Stimulated activated CD8-positive, alpha-beta memory T cell treated with anti-CD3 and anti-CD28 coated beads, Interleukin-7, amount 100 ng/mL, for 1 hour (primary cell): Measurements from ENCODE around the gene C11orf21.

Source experiments
- DNase-seq, 2 donors: peaks; one replicate each; pipeline ENCODE4 v3.0.0-alpha.2; 2020; ENCODE audit warnings: low read depth in 2 of 2

The C11orf21 gene

DNA sequence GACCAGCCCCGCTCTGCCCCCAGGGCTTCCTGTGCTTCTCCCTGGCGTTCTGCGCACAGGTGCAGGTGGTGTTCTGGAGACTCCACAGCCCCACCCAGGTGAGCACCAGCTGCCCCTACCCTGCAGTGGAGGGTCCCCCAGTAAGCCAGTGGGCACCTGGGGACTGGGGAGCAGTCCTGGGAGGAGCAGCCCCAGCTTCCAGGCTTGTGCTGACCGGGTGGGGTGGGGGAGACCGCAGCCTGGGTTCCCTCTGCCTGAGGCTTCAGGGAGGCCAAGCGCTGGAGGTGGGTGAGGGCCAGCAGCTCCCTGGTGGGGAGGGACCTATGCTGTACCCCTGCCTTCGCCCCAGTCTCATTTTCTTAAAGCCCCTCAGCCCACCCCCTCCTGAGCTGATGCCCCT lies 7.0 kb upstream of the C11orf21 start:
- no peak for DNase-seq

DNA sequence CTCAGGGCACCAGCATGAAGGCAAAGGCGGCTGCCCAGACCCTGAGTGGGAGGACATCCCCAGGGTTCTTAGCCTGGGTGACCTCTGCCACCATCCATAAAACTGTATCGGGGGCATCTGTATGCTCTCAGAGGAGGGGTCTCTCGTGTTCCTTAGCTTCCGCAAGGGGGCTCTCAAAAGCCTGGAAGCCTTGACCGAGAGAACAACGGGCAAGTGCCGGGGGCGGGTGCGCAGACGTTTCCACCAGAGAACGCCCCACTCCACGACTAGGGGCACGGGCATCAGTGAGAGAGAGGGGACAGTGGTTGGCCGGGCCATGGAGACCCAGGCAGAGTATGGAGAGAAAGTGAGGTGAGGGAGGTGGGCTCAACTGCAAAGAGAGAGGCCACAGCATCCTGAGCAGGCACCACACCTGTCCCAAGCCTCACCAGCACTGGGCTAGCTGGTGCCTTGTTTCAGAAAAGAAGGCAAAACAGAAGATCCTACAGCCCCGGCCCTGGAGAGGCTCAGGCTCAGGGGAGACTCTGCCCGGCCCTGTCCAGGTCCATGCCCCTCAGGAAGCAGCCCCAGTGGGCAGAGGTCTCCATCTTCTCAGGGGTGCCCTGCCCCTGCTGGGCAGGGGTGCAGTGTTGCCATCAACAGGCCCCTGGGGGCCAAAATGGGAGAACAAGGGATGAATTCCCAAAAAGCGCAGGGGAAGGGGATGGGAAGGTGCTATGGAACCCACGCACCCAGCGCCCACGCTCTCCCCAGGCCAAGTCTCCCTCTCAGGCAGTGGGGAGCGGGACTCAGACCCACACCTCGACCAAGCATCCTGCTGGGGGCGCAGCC lies 6.0 kb upstream of the C11orf21 start:
- DNase-seq, result no peak

DNA sequence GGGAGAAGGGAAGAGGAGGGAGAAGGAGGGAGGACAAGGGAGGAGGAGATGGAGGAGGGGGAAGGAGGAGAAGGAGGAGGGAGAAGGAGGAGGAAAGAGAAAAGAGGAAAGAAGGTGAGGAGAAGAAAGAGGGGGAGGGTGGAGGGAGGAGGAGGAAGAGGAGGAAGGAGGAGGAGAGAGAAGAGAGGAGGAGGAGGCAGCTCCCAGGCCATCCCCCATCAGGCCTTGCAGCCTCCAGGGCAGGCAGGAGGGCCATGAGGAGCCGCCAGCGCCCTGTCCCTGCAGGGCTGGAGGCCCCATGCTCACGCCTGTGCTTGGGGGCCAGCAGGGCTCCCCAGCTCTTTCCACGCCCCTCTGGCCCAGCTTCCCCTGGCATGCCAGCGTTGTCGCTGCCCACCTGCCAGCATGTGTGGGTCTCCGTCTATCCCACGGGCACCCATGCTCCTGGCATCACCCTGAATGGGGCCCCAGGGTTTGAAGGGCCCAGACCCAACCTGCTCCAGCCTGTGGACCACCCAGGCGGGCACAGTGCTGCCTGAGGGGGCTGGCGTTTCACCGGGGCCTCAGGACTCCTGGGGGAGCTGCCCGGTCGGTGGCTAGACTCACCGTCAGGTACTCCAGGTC lies 5.3 kb upstream of the C11orf21 start:
- DNase-seq, result no peak

DNA sequence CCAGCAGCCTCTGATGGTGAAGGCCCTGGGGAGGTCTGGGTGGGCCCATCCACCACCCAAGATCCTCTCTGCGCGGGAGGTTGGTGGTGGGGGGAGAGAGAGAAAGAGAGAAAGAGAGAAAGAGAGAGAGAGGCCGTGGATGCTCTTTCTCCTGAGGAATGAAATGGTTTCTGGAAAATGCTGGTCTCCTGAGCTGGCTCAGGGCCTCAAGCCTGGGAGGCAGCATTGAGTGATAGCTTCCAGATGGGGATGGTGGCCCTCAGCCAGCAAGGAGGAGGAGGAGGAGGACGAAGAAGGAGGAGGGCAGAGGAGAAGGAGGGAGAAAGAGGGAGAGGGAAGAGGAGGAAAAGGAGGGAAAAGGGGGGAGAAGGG lies 4.7 kb upstream of the C11orf21 start:
- no peak for DNase-seq

DNA sequence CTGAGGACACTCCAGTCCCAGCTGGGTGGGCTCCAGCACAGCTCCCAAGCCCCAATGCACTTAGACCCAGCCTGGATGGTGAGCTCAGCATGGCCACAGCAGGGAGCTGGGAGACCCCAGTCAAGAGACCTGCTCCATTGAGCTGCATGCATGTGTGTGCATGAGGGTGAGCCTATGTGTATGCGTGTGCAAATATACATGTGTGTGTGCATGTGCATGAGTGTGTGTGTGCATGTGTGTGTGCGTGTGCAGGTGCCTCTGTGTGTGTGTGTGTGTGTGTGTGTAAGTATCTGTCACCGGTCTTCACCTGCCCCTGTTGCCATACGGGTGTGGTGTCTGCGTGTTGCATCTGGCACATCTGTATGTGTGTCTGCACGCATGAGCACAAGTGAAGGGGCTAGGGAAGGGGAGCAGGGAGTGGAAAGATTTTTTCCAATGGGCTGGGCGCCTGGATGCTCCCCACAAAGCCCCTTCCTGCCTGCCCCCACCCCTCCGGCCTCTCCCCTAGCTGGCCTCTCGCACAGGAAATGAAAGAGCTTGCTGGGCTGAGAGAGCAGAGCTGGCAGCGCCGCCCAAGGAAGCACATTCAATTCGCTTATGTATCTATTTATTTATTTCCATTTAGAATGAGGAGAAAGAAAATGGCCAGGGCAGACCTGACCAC lies 4.2 kb upstream of the C11orf21 start:
- no peak for DNase-seq

DNA sequence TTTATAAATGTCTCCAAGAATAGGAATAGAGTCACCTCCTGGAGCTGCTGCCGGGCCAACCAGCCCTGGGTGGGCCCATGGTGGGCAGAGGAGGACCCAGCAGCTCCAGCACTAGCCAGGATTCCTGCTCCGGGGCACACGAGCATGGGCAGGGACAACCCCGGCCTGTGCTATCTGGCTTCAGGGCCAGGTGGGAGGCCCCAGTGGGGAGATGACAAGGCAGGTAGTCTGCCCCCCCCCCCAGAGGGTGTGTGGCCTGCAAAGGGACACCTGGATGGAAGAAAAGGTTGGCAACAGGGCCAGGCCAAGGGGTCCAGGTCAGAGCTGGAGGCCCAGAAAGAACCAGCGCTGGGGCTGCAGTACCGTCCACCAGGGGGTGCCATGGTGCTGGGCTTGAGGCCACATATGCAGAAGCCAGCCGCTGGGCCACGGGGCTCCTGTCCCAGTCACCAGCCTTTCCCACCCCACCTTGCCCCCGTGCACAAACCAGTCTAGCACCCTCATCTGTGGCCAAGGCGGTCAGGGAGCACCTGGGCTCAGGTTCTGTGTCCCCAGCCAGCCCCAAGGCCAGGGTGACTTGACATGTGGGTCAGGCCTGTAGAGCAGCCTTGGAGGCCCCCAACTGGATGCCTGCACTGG lies 3.5 kb upstream of the C11orf21 start:
- peak; percentile 66 to 83 for DNase-seq

DNA sequence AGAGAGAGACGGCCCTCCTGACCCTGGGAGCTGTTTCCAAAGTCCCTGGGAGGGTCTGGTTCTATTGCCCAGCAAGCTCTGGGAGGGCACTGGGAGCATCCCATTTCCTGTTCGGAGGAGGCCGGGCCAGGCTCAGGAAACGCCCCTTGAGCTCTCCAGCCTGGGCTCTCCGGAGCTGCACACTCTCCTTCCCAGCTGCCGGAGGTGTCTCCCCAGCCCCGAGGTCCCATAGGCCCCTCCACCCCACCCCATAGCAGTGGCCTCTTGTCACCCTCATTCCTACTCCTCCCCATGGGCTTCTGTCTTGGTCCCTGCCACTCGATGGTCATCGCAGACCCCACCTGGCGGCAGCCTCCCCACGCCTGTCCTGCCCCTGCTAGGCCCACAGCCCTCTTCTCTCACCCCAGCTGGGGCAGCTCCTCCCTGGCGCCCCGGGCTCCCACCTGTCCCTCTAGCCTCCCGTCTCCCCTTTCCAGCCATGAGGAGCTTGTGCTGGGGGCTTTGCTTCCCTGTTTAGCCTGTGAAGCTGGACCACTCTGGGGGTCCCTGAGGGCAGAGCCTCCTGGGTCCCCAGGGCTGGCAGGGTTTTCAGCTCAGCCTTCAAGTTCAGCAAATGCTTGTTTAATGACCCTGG lies 2.9 kb upstream of the C11orf21 start:
- no peak for DNase-seq

DNA sequence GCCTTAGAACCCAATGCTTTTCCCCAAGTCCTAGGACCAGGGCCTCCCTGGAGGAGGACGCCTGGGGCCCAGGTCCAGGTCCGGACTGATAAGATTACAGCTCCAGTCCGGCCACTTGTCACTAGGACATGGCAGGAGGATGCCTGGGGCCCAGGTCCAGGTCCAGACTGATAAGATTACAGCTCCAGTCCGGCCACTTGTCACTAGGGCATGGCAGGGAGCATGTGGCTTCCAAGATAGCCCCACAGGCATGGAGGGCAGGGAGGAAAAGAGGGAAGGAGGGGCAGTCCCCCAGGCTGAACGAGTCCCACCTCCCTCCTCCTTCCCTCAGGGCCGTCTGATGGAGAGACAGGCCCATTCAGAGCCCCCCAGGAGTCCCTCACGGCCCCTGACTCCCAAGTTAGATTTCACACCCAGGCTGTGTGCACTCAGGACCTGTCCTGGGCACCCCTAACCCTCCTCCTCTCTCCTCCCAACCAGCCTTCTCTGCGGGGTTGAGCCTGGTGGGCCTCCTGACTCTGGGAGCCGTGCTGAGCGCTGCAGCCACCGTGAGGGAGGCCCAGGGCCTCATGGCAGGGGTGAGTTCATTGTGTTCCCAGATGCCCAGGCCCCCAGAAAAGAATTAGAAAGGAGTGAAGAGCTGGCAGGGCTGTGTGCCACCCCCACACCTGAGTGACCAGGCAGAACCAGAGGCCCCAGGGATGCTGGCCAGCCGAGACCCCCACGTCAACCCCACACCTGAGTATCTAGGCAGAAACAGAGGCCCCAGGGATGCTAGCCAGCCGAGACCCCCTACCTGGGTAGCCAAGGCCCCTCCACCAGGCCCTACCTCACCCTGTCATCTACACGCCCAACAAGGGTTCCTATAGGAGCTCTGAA lies 2.1 kb upstream of the C11orf21 start:
- DNase-seq, result no peak

DNA sequence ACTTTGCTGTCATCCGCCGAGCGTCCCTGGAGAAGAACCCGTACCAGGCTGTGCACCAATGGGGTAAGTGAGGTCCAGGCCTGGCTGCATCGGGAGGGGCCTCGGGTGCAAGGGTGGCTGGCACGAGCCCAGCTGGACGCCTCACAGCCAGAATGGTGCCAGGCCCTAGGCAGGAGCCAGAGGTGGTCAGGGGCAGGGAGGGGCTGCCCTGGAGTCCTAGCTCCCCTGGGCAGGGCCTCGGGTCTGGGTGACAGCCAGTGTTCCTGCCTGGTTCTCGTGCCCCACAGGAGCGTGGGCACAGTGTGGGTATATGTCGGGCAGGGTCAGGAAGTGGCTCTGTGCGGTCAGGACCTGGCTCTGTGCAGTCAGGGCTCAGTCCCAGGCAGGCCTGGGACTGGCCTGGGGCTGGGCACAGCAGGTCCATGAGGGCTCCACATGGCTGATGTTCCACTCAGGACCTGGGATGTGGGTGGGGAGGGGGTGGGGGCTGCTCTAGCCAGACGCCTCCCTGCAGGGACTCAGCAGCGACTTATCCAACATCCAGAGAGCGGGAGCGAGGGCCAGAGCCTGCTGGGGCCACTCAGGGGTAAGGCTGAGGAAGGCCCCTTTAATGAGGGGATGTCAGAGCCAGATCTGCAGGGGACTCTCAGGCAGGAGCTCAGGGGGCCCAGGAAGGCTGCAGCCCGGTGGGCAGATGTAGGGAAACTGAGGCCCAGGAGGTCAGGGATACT lies 1.3 kb upstream of the C11orf21 start:
- DNase-seq, result no peak

DNA sequence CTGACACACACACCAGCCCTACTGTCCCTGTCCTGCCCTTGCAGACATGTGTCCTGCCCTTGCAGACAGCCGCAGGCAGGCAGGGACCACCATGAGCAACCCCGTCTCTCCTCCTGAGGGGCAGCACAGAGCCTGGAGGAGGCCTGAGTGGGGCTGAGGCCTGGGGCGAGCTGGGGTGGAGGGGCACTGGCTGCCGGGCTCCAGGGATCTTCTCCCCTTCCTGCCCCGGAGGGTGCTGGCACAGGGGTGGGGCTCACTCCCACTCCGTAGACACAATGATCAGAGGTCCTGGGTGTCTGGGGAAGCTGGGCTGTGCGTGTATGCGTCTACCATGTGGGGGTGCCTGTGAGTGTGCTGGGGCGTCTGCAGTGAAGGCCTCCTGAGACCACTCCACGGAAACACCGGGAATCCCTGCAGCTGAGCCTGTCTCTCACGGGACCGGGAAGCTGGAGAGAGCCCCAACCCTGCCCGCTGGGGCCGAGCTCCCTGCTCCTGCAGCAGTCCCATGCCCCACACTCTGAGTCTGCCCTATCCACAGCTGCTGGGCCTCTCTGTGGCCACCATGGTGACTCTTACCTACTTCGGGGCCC lies 683 bp upstream of the C11orf21 start:
- no peak for DNase-seq

DNA sequence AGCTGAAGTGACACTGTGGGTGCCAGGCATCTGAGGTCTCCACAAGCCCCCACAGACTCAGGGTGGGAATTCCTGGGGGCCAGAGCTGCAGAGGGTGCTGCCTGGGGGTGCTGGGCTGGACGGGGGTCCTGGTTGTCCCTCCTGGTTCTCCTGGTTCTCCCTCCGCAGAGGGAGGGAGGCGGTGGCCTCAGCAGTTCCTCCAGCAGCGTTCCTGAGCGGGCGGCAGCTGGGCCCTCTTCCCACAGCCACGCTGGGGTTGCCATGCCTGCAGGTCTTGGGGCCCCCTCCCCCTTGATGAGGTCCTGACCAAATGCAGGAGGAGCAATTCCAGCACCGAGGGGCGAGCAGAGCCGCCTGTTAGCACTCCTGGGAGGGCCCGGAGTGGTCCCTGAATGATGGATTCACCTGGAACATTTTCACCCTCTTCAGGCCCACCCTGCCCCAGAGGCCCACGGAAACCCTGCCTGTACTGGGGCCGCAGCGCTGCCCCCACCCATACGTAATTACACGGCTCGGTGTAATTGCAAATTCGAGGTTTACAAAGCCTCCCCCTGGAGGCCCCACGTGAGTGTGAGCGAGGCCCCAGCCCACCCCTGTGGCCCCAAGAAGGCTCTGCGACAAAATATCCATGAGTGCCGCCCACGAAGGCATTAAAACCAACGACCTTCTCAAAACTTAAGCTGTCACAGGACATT lies 635 bp downstream of the C11orf21 start:
- DNase-seq, result no peak

DNA sequence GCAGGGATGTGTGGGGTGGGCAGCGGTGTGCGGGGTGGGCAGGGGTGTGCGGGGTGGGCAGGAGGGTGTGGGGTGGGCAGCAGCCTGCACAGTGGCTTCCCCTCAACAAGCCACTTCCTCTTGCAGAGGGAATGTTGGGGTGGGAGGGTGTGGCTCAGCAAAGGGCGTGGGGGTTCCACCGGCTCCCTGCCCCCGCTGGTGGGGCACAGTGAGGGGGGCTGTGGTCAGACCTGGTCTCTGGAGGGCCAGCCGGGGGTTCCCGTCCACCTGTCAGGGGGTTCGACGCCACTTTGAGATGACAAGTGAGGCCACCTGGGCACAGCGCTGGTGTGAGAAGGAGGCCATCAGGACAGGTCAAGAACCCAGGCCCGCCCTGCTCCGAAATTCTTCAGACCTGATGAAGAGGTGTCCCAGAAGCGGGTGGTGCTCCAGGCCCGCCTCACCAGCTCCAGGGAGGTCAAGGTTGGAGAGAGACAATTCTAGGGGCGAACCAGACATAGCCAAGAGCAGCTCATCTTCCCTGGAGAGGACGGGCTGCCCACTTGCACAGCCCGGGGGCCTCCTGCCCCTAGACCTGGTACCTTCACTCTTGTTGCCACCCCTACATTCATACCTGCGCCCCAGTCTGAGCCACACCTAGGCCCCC lies 1.3 kb downstream of the C11orf21 start:
- DNase-seq, result no peak

DNA sequence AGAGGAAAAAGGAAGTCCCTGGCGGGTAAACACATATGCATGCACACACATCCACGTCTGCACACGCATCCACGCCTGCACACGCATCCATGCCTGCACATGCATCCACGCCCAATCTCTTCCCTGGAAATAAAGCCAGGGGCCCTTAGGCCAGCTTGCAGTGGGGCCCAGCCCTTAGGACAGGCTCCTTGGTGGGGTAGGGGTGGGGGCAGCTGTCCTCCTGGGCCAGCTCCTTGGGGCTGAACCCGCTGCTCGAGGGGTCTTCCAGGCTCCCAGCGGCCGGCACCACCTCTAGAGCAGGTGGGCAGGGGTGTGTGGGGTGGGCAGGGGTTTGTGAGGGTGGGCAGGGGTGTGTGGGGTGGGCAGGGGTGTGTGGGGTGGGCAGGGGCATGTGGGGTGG lies 1.9 kb downstream of the C11orf21 start:
- DNase-seq, result no peak

DNA sequence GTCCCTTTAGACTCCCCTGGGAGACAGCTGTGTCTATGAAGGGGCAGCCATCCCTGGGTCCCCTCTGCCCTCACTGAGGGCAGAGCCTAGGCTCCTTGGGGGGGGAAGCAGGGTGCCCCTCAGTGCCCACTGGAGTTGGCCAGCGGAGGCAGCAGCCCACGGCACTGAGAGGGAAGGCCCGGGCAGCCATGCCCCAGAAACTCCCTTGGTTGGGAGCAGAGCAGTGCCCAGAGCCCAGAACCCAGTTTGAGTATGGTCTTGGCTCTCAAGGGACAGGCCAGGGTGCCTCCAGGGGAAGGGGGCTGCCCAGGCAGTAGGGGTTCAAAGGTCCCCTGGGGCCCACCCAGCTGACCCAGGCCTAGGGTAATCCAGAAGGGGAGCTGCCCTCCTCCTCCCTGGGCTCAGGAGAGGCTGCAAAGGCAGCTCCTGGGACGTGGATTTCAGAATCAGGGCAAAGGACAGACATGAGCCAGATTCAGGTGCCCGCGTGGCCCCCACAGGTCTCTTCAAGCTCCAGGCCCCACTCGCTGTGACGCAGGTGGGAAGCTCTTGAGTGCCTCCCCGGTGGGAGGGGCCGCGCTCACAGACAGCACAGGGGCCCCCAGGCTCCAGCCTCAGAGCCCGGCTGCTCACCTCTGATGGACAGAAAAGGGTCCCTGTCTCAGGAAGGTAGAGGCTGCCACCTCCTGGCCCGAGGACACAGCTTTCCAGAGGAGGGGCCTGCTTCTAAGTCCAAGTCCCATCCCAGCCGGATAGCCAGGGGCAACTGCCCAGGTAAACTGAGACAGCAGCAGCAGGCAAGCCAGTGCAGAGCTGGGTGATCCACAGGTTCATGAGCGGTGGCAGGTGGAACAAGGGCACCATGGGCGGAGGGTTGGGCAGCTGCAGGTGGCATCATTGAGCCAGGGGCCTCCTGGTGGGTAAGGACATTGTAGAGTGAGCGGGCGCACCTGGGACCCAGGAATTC lies 2.6 kb downstream of the C11orf21 start:
- no peak for DNase-seq

DNA sequence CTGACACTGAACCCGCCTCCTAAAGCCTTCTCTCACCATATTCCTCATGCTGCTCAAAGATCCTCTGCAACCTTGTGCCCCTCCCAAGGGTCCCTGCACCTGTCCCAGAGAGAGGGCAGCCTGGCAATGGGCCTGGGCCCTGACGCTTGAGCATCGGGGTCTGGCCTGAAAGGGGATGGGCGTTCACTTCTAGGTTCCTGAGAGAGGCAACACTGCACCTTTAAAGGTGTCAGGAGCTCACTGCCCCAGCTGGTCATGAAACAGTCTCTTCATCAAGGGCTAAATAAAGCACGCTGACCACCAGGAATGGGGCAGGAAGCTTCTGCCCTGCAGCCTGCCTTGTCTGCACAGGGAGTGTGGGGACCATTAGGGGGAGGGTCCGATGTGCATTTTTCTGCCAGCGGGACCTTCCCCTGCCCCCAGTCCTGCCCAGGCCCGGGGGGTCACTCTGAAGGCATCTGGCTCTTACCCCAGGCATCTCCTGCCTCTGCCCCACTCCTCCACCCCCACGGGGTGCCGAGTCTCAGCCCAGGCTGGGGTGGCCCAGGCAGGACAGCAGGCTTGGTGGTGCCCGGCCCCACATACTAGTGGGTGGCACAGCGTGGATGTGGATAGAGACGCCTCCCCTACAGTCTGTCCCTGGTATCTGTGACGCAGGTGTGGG lies 3.5 kb downstream of the C11orf21 start:
- no peak for DNase-seq

DNA sequence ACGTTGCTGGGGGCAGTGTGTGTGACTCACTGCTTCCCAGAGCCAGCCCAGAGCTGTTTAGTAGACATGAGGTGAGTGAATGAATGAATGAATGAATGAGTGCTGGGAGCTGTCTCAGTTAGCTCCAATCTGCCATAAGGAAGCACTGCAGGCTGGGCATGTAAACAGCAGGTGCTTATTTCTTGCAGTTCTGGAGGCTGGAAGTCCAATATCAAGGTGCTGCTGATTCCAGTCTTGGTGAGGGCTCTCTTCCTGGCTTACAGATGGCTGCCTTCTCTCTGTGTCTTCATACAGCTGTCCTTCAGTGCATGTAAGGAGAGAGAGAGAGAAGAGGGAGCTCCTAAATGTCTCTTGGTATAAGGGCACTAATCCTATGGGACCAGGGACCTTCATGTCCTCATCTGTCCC lies 4.1 kb downstream of the C11orf21 start:
- DNase-seq, result no peak
